Lower leg skin (tissue), 3 donors: ENCODE results near the gene STK24.

Source experiments
- POLR2A ChIP-seq, 2 donors: fragments of 450-650 bp; IDR thresholded peaks; one replicate each; pipeline ENCODE4 v1.6.1; 2016 to 2017; ENCODE audit warnings: antibody characterized with exemption in 2 of 2, mild to moderate bottlenecking in 1 of 2, moderate library complexity in 1 of 2
- TF ChIP-seq, protein P1 (sequence below), 3 donors: fragments of 450-650 bp; IDR thresholded peaks; one replicate each; pipeline ENCODE4 v1.5.1; 2016; ENCODE audit warnings: antibody characterized with exemption in 3 of 3, mild to moderate bottlenecking in 3 of 3, moderate library complexity in 2 of 3

GRCh38 chr13:98535501-98536354, 41.2 kb downstream of the STK24 start:
- TF ChIP-seq, protein P1, sequence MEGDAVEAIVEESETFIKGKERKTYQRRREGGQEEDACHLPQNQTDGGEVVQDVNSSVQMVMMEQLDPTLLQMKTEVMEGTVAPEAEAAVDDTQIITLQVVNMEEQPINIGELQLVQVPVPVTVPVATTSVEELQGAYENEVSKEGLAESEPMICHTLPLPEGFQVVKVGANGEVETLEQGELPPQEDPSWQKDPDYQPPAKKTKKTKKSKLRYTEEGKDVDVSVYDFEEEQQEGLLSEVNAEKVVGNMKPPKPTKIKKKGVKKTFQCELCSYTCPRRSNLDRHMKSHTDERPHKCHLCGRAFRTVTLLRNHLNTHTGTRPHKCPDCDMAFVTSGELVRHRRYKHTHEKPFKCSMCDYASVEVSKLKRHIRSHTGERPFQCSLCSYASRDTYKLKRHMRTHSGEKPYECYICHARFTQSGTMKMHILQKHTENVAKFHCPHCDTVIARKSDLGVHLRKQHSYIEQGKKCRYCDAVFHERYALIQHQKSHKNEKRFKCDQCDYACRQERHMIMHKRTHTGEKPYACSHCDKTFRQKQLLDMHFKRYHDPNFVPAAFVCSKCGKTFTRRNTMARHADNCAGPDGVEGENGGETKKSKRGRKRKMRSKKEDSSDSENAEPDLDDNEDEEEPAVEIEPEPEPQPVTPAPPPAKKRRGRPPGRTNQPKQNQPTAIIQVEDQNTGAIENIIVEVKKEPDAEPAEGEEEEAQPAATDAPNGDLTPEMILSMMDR (IDR thresholded peaks at IDR 0.05), result no peak
- no peak for TF ChIP-seq POLR2A (IDR thresholded peaks at IDR 0.05)
